ENCODE measurements around the gene AIFM1. TPM values are rescaled to one million over a fixed set of nuclear protein-coding genes. Genes with fewer than 3 reads are reported as not detected.

Gene AIFM1
- total and polyA plus RNA-seq, 2 experiments from 2014 or later, result 29.6 to 47.3 TPM

GRCh38 chrX:130086447-130087206, 79.0 kb downstream of the AIFM1 start:
- no peak; the same call in 2 of the 3 replicates for ATAC-seq
- Histone ChIP-seq H4K20me1 (replicated peaks; ENCODE audit: insufficient read depth) (no peaks in the 10 kb centered on the region), H3K79me2 (replicated peaks; ENCODE audit: insufficient read depth) (no peaks in the 10 kb centered on the region)

More at GRCh38 chrX:130086447-130087206, 79.0 kb downstream of the AIFM1 start:
- Mint-ChIP-seq H3K27ac (no peak overlapping the region), H3K36me3 (ENCODE audit: low read depth) (no peaks in the 10 kb centered on the region), H3K4me3 (no peak overlapping the region), H3K27me3 (ENCODE audit: insufficient read depth, low read depth, poor library complexity) (peaks cover 3% of the 10 kb centered on the region), H3K9me3 (no peaks in the 10 kb centered on the region), H3K4me1 (peaks cover 24% of the 10 kb centered on the region; the same call in 2 of the 3 replicates)
- no peaks in the 10 kb centered on the region for H3K36me3 ChIP-seq (ENCODE audit: insufficient read depth)
- no peak overlapping the region for H3K4me2 ChIP-seq
- peaks cover 3% of the 10 kb centered on the region; the same call in 1 of the 2 replicates for H3K4me1 ChIP-seq (ENCODE audit: insufficient read depth)
- H3K9me2 ChIP-seq (ENCODE audit: insufficient read depth), result no peaks in the 10 kb centered on the region
- H3K4me3 ChIP-seq, result no peak overlapping the region
- no peak overlapping the region for H3K27ac ChIP-seq (ENCODE audit: low read depth)
- no peak for TF ChIP-seq REST (IDR thresholded peaks at IDR 0.05; ENCODE audit: unreplicated experiment)
- TF ChIP-seq NANOG (IDR thresholded peaks at IDR 0.05; ENCODE audit: borderline replicate concordance), result no peak
- no peak for TF ChIP-seq JUNB (IDR thresholded peaks at IDR 0.05; ENCODE audit: unreplicated experiment)
- TF ChIP-seq EZH2phosphoT487 (IDR thresholded peaks at IDR 0.05; ENCODE audit: unreplicated experiment), result no peak
- TF ChIP-seq ZNF114 (CRISPR knock-in tag; IDR thresholded peaks at IDR 0.05), result no peak
- no peak for TF ChIP-seq POLR2AphosphoS5 (IDR thresholded peaks at IDR 0.05; ENCODE audit: low read depth)
- TF ChIP-seq EZH2 (IDR thresholded peaks at IDR 0.05; ENCODE audit: low read depth, unreplicated experiment), result no peak
- TF ChIP-seq ZNF462 (CRISPR knock-in tag; IDR thresholded peaks at IDR 0.05), result no peak
- no peak for TF ChIP-seq CTCF (conservative IDR thresholded peaks at IDR 0.05; ENCODE audit: low read depth in 2 of 2)
- TF ChIP-seq ZNF331 (CRISPR knock-in tag; IDR thresholded peaks at IDR 0.05; ENCODE audit: low read depth), result no peak
- TF ChIP-seq STAT1 (IDR thresholded peaks at IDR 0.05; ENCODE audit: unreplicated experiment), result no peak
- no peak for TF ChIP-seq CREB1 (CRISPR knock-in tag; IDR thresholded peaks at IDR 0.05; ENCODE audit: low read depth)
- no peak for TF ChIP-seq ETS1 (IDR thresholded peaks at IDR 0.05)
- no peak for DNase-seq (ENCODE audit: low spot score)
- no peaks in the 10 kb centered on the region for H3K27me3 ChIP-seq (ENCODE audit: insufficient read depth)
- H2AFZ ChIP-seq, result no peak overlapping the region
- H3F3A ChIP-seq (replicated peaks; ENCODE audit: low read depth), result no peaks in the 10 kb centered on the region

Measured in GM23338 (cell line).